GM21529 (cell line): Measurements from ENCODE around the gene C5orf24.
"Not testable (repeated sequence)": the region's sequence is repeated elsewhere in the genome, so short reads cannot be mapped to it uniquely, and the experiment has no call there.

ENCODE experiments used
- ATAC-seq: cut with Tn5 transposase; IDR thresholded peaks from one replicate; pipeline ENCODE4 v1.9.1; 2021; ENCODE audit not compliant: unreplicated experiment

Gene C5orf24

GRCh38 chr5:134856465-134856864 lies 10.7 kb downstream of the C5orf24 start:
- not testable (repeated sequence) for ATAC-seq

- ATAC-seq, result no peak
Measured at GRCh38 chr5:134857401-134857800, 11.6 kb downstream of the C5orf24 start.

- ATAC-seq, result no peak
Measured at GRCh38 chr5:134864707-134865106, 18.9 kb downstream of the C5orf24 start.

- ATAC-seq, result no peak
Measured at GRCh38 chr5:134873494-134873893, 27.7 kb downstream of the C5orf24 start.

GRCh38 chr5:134873987-134874830 lies 28.4 kb downstream of the C5orf24 start, which contains the start of gene TXNDC15:
Gene TXNDC15 (plus strand): TSS chr5:134874371. CDS start chr5:134874428, 57 bp downstream.
- peak; percentile 74 for ATAC-seq

- peak; percentile 42 for ATAC-seq
Measured at GRCh38 chr5:134874831-134875655, 29.3 kb downstream of the C5orf24 start.

- no peak for ATAC-seq
Measured at GRCh38 chr5:134877159-134877558, 31.4 kb downstream of the C5orf24 start.

GRCh38 chr5:134878403-134878802 lies 32.6 kb downstream of the C5orf24 start:
- ATAC-seq, result no peak

GRCh38 chr5:134879456-134879855 lies 33.7 kb downstream of the C5orf24 start:
- ATAC-seq, result no peak

GRCh38 chr5:134880937-134881336 lies 35.2 kb downstream of the C5orf24 start:
- ATAC-seq, result not testable (repeated sequence)

GRCh38 chr5:134881711-134882110 lies 35.9 kb downstream of the C5orf24 start:
- not testable (repeated sequence) for ATAC-seq

GRCh38 chr5:134887593-134888159 lies 41.9 kb downstream of the C5orf24 start:
- ATAC-seq, result no peak

- no peak for ATAC-seq
Measured at GRCh38 chr5:134889335-134889734, 43.6 kb downstream of the C5orf24 start.

- no peak for ATAC-seq
Measured at GRCh38 chr5:134891473-134891872, 45.7 kb downstream of the C5orf24 start.

GRCh38 chr5:134892282-134892681 lies 46.5 kb downstream of the C5orf24 start:
- no peak for ATAC-seq

GRCh38 chr5:134892926-134893325 lies 47.2 kb downstream of the C5orf24 start:
- ATAC-seq, result no peak

- ATAC-seq, result no peak
Measured at GRCh38 chr5:134893748-134894505, 48.2 kb downstream of the C5orf24 start.

GRCh38 chr5:134902071-134902801 lies 56.5 kb downstream of the C5orf24 start:
- ATAC-seq, result peak; percentile 36

- peak; percentile 75 for ATAC-seq
Measured at GRCh38 chr5:134904610-134905245, 59.0 kb downstream of the C5orf24 start, which contains the start of gene PCBD2. Gene PCBD2 (plus strand): TSS chr5:134905131. CDS start chr5:134905140, 9 bp downstream.
